Fibroblast of lung (primary cell): ENCODE results near the gene HK2.

Source experiments
- EZH2 ChIP-seq: IDR thresholded peaks from 2 replicates; pipeline ENCODE4 v1.5.1; 2012; ENCODE audit warnings: low read length, control low read depth, mild to moderate bottlenecking; ENCODE audit errors: missing control alignments
- TF ChIP-seq, protein P1 (sequence below), 2 donors: IDR thresholded peaks in 1 of 2; conservative IDR thresholded peaks in 1 of 2; 1 replicate in 1 of 2; 2 replicates in 1 of 2; pipeline ENCODE4 v1.5.1; 2011 to 2012; ENCODE audit warnings: low read length in 2 of 2, control low read depth in 1 of 2, inconsistent platforms in 1 of 2, low read depth in 1 of 2, mild to moderate bottlenecking in 1 of 2

DNA sequence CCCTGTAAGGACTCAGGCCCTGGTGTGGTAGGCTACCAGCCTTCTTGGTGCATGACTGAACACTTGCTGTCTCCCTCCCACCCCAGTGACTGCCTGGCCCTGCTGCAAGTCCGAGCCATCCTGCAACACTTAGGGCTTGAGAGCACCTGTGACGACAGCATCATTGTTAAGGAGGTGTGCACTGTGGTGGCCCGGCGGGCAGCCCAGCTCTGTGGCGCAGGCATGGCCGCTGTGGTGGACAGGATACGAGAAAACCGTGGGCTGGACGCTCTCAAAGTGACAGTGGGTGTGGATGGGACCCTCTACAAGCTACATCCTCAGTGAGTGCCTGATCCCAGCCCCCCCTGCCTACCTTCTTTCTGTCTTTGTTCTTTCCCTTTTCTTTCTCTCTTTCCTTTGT is 55.2 kb downstream of the HK2 start:
- TF ChIP-seq, protein P1, sequence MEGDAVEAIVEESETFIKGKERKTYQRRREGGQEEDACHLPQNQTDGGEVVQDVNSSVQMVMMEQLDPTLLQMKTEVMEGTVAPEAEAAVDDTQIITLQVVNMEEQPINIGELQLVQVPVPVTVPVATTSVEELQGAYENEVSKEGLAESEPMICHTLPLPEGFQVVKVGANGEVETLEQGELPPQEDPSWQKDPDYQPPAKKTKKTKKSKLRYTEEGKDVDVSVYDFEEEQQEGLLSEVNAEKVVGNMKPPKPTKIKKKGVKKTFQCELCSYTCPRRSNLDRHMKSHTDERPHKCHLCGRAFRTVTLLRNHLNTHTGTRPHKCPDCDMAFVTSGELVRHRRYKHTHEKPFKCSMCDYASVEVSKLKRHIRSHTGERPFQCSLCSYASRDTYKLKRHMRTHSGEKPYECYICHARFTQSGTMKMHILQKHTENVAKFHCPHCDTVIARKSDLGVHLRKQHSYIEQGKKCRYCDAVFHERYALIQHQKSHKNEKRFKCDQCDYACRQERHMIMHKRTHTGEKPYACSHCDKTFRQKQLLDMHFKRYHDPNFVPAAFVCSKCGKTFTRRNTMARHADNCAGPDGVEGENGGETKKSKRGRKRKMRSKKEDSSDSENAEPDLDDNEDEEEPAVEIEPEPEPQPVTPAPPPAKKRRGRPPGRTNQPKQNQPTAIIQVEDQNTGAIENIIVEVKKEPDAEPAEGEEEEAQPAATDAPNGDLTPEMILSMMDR (conservative IDR thresholded peaks at IDR 0.05 in 1 of 2, IDR thresholded peaks at IDR 0.05 in 1 of 2; ENCODE audit: low read depth in 1 of 2, low read length in 2 of 2), result no peak
- TF ChIP-seq EZH2, result no peak
